Measurements from ENCODE around the gene XRCC6.

XRCC6 gene

GRCh38 chr22:41578818-41579217 lies 42.3 kb upstream of the XRCC6 start:
- no peak overlapping the region for H3K23ac ChIP-seq (ENCODE audit: low read length in 2 of 2)
- WGBS = 97% methylated on average over 9 of the region's 9 CpGs
- H3K4ac ChIP-seq (ENCODE audit: low read depth in 1 of 2, low read length in 2 of 2) = no peak overlapping the region

DNA sequence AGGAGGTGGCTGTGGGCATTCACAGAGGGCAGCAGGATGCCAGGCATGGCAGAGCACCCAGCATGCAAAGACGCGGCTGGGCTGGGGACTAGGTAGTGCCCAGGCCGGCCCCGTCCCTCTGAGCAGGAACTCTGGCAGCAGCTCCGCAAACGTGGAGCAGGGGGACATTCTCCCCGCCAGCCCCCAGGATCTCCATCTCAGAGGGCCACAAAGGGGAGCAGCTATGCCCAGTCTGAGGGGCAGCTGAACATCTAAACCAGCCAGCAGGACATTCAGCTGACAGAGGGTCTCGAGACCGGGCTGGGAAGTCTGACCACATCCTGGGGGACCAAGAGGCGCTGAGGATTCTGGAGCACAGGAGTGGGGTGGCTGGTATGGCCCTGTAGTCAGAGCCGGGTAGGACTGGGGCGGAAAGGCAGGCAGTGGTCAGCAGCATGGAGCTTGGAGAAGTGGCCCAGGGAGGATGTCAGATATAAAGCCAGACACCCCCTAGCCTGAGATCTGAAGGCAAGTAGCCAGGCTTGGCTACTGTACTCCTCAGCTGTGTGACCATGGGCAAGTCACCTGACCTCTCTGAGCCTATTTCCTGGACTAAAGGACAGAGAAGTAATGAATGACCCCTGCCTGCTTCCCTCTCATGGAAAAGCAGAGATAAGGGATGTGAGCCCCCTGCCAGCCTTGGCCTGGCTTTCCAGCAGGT lies 41.6 kb upstream of the XRCC6 start:
- Histone ChIP-seq H2AFZ (ENCODE audit: low read depth, low read length) (no peak overlapping the region), H3K27me3 (ENCODE audit: control insufficient read depth in 1 of 2, insufficient read depth in 1 of 2, low read length in 2 of 2) (no peaks in the 10 kb centered on the region), H3K18ac (ENCODE audit: low read depth in 1 of 2, low read length in 2 of 2) (no peak overlapping the region), H2BK5ac (ENCODE audit: low read depth, low read length, poor library complexity, severe bottlenecking) (no peak overlapping the region), H4K91ac (ENCODE audit: low read length) (no peak overlapping the region), H2AK5ac (ENCODE audit: low read length, severe bottlenecking) (no peak overlapping the region), H3K4me1 (ENCODE audit: control insufficient read depth, insufficient read depth, low read depth, low read length) (peaks cover 16% of the 10 kb centered on the region), H3K36me3 (ENCODE audit: control insufficient read depth in 1 of 2, insufficient read depth in 2 of 2, low read depth in 1 of 2, low read length in 2 of 2) (peaks cover 73 to 91% of the 10 kb centered on the region in 2 experiments), H3K4ac (ENCODE audit: low read depth in 1 of 2, low read length in 2 of 2) (no peak overlapping the region), H3K9me3 (ENCODE audit: control insufficient read depth, low read length) (no peaks in the 10 kb centered on the region), H3K14ac (ENCODE audit: low read length in 2 of 2) (no peak overlapping the region), H2BK12ac (ENCODE audit: low read length in 2 of 2) (no peak overlapping the region), H3K9ac (ENCODE audit: low read length) (no peak overlapping the region), H3K23ac (ENCODE audit: low read length in 2 of 2) (no peak overlapping the region), H4K8ac (ENCODE audit: low read length) (peak overlapping the region; percentile 28), H2BK15ac (ENCODE audit: low read depth, poor library complexity, severe bottlenecking) (no peak overlapping the region), H2BK120ac (ENCODE audit: low read depth, low read length) (no peak overlapping the region), H3K79me1 (replicated peaks; ENCODE audit: low read length, poor library complexity, severe bottlenecking) (peaks cover 7% of the 10 kb centered on the region), H3K4me2 (ENCODE audit: low read length, poor library complexity, severe bottlenecking) (no peak overlapping the region), H3K27ac (ENCODE audit: low read length, poor library complexity, severe bottlenecking) (no peak overlapping the region), H3K4me3 (ENCODE audit: insufficient read depth in 1 of 2, low read depth in 1 of 2, low read length in 2 of 2) (no peak overlapping the region)
- WGBS = 98% methylated on average over 12 of the region's 12 CpGs
- DNase-seq = no peak

More at GRCh38 chr22:41578818-41579217, 42.3 kb upstream of the XRCC6 start:
- Histone ChIP-seq H3K4me3 (ENCODE audit: insufficient read depth in 1 of 2, low read depth in 1 of 2, low read length in 2 of 2) (no peak overlapping the region), H2AK5ac (ENCODE audit: low read length, severe bottlenecking) (no peak overlapping the region), H3K18ac (ENCODE audit: low read depth in 1 of 2, low read length in 2 of 2) (no peak overlapping the region), H3K14ac (ENCODE audit: low read length in 2 of 2) (no peak overlapping the region), H3K9ac (ENCODE audit: low read length) (no peak overlapping the region), H3K4me2 (ENCODE audit: low read length, poor library complexity, severe bottlenecking) (no peak overlapping the region), H2AFZ (ENCODE audit: low read depth, low read length) (no peak overlapping the region), H2BK120ac (ENCODE audit: low read depth, low read length) (no peak overlapping the region), H3K27me3 (ENCODE audit: control insufficient read depth in 1 of 2, insufficient read depth in 1 of 2, low read length in 2 of 2) (no peaks in the 10 kb centered on the region), H3K36me3 (ENCODE audit: control insufficient read depth in 1 of 2, insufficient read depth in 2 of 2, low read depth in 1 of 2, low read length in 2 of 2) (peaks cover 67 to 87% of the 10 kb centered on the region in 2 experiments), H3K9me3 (ENCODE audit: control insufficient read depth, low read length) (no peaks in the 10 kb centered on the region), H2BK5ac (ENCODE audit: low read depth, low read length, poor library complexity, severe bottlenecking) (no peak overlapping the region), H2BK15ac (ENCODE audit: low read depth, poor library complexity, severe bottlenecking) (no peak overlapping the region), H2BK12ac (ENCODE audit: low read length in 2 of 2) (no peak overlapping the region), H3K4me1 (ENCODE audit: control insufficient read depth, insufficient read depth, low read depth, low read length) (peaks cover 17% of the 10 kb centered on the region), H4K91ac (ENCODE audit: low read length) (no peak overlapping the region), H4K8ac (ENCODE audit: low read length) (no peak overlapping the region), H3K27ac (ENCODE audit: low read length, poor library complexity, severe bottlenecking) (no peak overlapping the region), H3K79me1 (replicated peaks; ENCODE audit: low read length, poor library complexity, severe bottlenecking) (peaks cover under 1% of the 10 kb centered on the region)
- DNase-seq = no peak

GRCh38 chr22:41579997-41580355 lies 41.1 kb upstream of the XRCC6 start:
- Histone ChIP-seq H3K4ac (ENCODE audit: low read depth in 1 of 2, low read length in 2 of 2) (no peak overlapping the region), H3K4me1 (ENCODE audit: control insufficient read depth, insufficient read depth, low read depth, low read length) (peaks cover 11% of the 10 kb centered on the region), H4K8ac (ENCODE audit: low read length) (no peak overlapping the region), H2BK12ac (ENCODE audit: low read length in 2 of 2) (no peak overlapping the region), H3K23ac (ENCODE audit: low read length in 2 of 2) (no peak overlapping the region), H2BK15ac (ENCODE audit: low read depth, poor library complexity, severe bottlenecking) (no peak overlapping the region), H3K27ac (ENCODE audit: low read length, poor library complexity, severe bottlenecking) (no peak overlapping the region), H3K9ac (ENCODE audit: low read length) (no peak overlapping the region), H3K9me3 (ENCODE audit: control insufficient read depth, low read length) (no peaks in the 10 kb centered on the region), H3K4me3 (ENCODE audit: insufficient read depth in 1 of 2, low read depth in 1 of 2, low read length in 2 of 2) (no peak overlapping the region), H4K91ac (ENCODE audit: low read length) (no peak overlapping the region), H3K79me1 (replicated peaks; ENCODE audit: low read length, poor library complexity, severe bottlenecking) (peaks cover 11% of the 10 kb centered on the region), H2BK120ac (ENCODE audit: low read depth, low read length) (no peak overlapping the region), H3K27me3 (ENCODE audit: control insufficient read depth in 1 of 2, insufficient read depth in 1 of 2, low read length in 2 of 2) (no peaks in the 10 kb centered on the region), H3K14ac (ENCODE audit: low read length in 2 of 2) (no peak overlapping the region), H2BK5ac (ENCODE audit: low read depth, low read length, poor library complexity, severe bottlenecking) (no peak overlapping the region), H3K18ac (ENCODE audit: low read depth in 1 of 2, low read length in 2 of 2) (no peak overlapping the region), H2AFZ (ENCODE audit: low read depth, low read length) (no peak overlapping the region), H2AK5ac (ENCODE audit: low read length, severe bottlenecking) (no peak overlapping the region), H3K4me2 (ENCODE audit: low read length, poor library complexity, severe bottlenecking) (no peak overlapping the region), H3K36me3 (ENCODE audit: control insufficient read depth in 1 of 2, insufficient read depth in 2 of 2, low read depth in 1 of 2, low read length in 2 of 2) (peaks cover 78 to 91% of the 10 kb centered on the region in 2 experiments)
- 92% methylated on average over 6 of the region's 6 CpGs for whole genome bisulfite sequencing
- no peak for DNase-seq

DNA sequence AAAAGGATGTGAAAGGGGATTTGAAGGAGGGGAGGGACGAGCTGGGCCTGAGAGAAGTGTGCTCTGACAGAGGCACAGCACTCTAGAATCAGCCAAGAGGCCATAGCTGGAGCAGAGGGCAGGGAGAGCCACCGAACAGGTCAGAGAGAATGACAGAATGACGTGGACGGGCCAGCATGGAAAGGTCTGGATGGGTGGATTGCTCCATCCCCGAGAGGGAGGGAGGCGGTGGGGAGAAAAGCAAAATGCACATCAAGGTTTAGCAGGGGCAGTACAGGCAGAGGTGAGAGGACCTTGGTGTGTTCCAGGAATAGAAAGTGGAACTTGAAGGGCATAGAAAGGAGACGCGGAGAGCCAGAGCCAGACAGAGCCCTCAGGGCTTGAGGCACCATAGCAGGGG lies 38.4 kb upstream of the XRCC6 start:
- H2BK15ac ChIP-seq (ENCODE audit: low read depth, poor library complexity, severe bottlenecking) = no peak overlapping the region
- H3K14ac ChIP-seq (ENCODE audit: low read length in 2 of 2) = no peak overlapping the region
- H3K79me1 ChIP-seq (replicated peaks; ENCODE audit: low read length, poor library complexity, severe bottlenecking) = peaks cover 19% of the 10 kb centered on the region
- no peak overlapping the region for H3K9ac ChIP-seq (ENCODE audit: low read length)
- H2AK5ac ChIP-seq (ENCODE audit: low read length, severe bottlenecking) = no peak overlapping the region
- no peak for DNase-seq
- H2BK5ac ChIP-seq (ENCODE audit: low read depth, low read length, poor library complexity, severe bottlenecking) = no peak overlapping the region
- H2AFZ ChIP-seq (ENCODE audit: low read depth, low read length) = no peak overlapping the region
- no peaks in the 10 kb centered on the region for H3K9me3 ChIP-seq (ENCODE audit: control insufficient read depth, low read length)
- no peak overlapping the region for H4K91ac ChIP-seq (ENCODE audit: low read length)
- H4K8ac ChIP-seq (ENCODE audit: low read length) = peak overlapping the region; percentile 46
- no peak overlapping the region for H3K4me2 ChIP-seq (ENCODE audit: low read length, poor library complexity, severe bottlenecking)
- H3K18ac ChIP-seq (ENCODE audit: low read depth in 1 of 2, low read length in 2 of 2) = no peak overlapping the region
- H3K4ac ChIP-seq (ENCODE audit: low read depth in 1 of 2, low read length in 2 of 2) = no peak overlapping the region
- no peak overlapping the region for H2BK12ac ChIP-seq (ENCODE audit: low read length in 2 of 2)
- peaks cover 3% of the 10 kb centered on the region for H3K4me1 ChIP-seq (ENCODE audit: control insufficient read depth, insufficient read depth, low read depth, low read length)
- no peak overlapping the region for H3K4me3 ChIP-seq (ENCODE audit: insufficient read depth in 1 of 2, low read depth in 1 of 2, low read length in 2 of 2)
- no peak overlapping the region for H3K27ac ChIP-seq (ENCODE audit: low read length, poor library complexity, severe bottlenecking)
- 94% methylated on average over 8 of the region's 8 CpGs for WGBS
- no peak overlapping the region for H2BK120ac ChIP-seq (ENCODE audit: low read depth, low read length)
- peaks cover 71 to 73% of the 10 kb centered on the region in 2 experiments for H3K36me3 ChIP-seq (ENCODE audit: control insufficient read depth in 1 of 2, insufficient read depth in 2 of 2, low read depth in 1 of 2, low read length in 2 of 2)
- H3K27me3 ChIP-seq (ENCODE audit: control insufficient read depth in 1 of 2, insufficient read depth in 1 of 2, low read length in 2 of 2) = no peaks in the 10 kb centered on the region
- no peak overlapping the region for H3K23ac ChIP-seq (ENCODE audit: low read length in 2 of 2)

Measured in mesenchymal stem cell (in vitro differentiated cells and primary cell).